HUDEP-2 (cell line): Measurements from ENCODE around the gene BMPER.
A peak's percentile ranks its signal among the peaks of the same experiment; 100 is the strongest.

Source experiments
- DNase-seq, 76 experiments: peaks; one replicate each; lab custom pipeline; 2025; ENCODE audit not compliant: unreplicated experiment in 76 of 76; lab: John Stamatoyannopoulos, UW

Gene BMPER

DNA sequence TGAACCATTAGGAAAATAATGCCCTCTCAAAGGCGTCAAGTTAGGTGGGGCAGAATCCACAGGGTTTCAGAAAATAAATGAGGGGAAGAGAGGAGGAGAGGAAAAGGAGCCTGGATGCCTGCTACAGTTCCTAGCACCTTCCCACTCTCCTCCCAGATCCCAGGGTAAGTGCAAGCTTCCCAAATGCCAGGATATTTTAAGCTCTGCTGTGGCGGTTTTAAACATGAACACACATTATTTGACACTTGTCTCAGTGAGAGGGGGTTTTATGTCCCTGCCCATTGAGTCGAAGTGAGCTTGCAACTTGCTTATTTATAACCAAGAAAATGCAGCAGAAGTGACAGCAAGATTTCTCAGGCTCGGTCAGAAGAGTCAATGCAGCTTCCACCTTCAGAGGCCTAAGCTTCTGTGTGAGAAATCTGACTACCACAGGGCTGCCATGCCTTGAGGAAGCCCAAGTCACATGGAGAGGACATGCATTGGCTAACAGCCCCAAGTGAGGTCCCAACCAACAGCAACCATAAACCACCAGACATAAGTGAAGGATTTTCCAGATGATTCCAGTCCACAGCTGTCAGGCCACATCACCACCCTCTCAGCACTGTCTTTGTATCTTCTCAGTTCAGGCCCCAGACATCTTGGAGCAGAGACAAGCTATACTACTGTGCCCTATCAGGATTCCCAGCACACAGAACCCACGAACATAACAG lies 17.9 kb upstream of the BMPER start:
- no peak for DNase-seq

DNA sequence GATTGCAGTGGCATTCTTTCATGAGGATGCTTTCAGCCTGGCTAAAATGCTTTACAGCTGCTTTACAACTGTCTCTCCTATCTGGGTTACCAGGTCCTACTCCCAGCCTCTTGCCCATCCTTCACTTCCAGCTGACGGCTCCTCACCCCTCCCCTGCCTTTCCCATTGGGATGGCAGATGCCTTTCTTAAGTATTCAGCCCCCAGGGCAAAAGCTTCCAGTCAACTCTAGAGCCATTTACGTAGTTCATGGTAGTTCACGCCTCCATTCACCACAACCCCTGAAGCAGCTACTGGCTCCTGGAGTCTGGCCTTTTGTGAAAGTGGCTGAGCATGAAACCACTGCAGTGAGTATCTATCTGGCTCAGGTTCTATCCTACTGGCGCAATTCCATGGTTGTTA lies 17.2 kb upstream of the BMPER start:
- no peak for DNase-seq

DNA sequence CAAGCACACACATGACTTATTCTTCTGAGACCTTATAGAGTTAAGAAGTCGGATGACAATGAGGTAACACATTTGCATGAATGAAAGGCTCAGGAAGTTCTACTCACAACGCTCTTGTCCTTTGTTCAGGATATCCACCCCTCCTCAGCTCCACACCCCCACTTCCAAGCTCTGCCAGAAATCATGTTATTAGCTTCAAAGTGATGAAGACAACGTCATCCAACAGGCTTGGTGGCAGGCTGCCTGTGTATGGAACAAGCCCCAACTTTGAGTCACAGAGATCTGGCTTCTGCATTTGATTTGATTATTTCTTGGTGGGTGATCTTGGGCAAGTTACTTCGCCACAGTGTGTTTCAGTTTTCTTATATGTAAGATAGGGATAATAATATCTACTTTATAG lies 12.4 kb upstream of the BMPER start:
- DNase-seq, result no peak

DNA sequence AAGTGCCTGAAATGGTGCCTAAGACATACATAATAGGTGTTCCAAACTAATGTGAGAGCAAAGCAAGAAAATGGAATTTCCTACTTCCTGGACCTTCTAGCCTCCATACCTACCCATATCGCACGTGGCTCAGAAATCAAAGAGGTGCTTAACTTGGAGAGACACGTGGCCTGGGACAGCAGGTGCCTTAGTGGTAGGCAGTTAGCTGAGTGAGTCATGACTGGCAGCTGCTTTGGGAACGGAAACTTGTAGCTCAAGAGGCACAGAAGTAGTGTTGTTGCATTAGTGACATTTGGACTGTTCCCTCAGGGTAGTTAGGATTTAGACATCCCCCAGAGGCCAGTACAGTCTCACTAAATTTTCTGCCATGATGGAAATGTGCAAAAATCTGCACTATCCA lies 12.0 kb upstream of the BMPER start:
- DNase-seq, result no peak

DNA sequence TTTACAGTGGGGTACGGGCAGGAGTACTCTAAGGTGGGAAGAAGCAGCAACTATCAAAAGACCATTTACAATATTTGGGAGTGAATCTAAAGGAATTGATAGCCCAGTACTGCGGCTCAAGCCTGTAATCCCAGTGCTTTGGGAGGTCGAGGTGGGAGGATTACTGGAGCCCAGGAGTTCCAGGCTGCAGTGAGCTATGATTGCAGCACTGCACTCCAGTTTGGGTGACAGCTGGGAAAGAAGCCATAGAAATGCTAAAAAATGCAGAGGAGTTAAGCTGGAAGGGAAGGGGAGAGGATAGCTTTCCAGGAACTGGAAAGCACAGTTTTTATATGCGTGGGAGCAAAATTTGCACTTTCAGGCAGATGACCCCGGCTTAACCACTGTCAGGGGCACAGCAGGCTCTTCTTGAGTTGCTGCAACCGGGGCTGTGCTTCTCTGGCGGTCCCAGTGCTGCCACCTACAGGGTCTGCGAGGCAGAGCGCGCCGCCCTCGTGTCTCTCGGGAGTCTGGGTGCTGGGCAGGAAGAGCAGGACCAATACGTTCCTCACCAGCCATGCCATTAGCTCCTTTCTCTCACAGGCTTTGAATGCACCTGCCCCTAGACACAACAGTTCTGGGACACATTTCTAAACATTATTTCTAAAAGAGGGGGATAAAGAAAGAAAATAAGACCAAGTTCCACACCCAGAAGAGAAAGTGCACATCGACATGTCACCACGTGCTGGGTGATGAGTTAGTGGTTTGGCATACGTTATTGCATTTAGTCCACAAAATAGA lies 10.1 kb upstream of the BMPER start:
- DNase-seq, result peak in 63 of 76 experiments; percentile 1 to 75 (median 46)

DNA sequence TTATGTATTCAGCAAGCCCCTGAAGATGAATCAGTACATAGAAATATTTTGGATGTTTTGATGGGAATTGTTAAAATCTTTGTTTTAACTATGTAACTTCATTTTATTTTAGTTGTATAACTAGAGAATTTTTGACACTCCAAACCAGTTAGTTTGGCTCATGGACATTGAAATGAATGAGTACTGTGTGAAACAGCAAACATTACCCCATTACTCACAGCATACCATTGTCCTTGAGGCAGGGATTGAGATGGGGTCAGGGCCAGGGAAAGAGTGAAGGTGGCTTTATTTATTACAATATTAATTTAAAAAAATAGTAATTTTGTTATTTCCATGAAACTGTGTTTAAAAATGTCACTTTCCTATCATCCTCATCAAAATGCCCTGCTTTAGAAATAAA lies 4.8 kb upstream of the BMPER start:
- no peak for DNase-seq

DNA sequence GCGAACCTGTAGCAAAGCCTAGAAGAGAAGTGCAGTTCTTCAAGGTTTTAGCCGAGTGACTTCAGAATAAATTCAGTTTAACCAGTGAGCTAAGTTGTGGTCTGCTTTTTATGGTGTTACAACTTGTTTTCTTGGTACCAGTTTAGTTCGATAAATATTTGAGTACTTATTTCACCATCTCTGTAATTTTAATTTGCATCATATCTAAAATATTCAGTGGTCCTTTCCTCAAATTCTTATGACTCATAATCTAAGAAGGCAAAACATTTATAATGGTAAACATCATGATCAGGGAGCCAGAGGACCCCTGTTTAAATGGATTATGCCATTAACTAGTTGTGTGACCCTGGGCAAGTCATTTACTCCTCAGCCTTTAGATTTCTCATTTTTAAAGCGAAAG lies 4.1 kb upstream of the BMPER start:
- no peak for DNase-seq

DNA sequence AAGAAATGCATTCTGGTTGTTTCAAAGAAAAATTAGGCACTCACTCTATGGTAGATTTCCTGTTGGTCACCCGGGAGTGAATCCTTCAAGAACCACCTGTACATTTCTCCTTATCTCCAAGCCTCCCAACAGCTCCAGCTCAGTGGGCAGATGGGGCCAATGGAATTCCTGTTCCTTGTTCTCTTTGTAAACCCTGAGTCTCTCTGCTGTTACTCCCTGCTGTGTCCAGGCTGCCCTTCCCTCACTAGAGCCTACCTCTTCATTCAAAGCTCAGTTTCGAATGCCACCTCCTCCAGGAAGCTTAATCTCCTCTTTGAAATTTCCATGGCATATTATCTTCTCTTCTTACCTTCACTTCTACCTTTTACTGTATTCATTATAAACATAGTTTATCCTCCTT lies 3.5 kb upstream of the BMPER start:
- no peak for DNase-seq

DNA sequence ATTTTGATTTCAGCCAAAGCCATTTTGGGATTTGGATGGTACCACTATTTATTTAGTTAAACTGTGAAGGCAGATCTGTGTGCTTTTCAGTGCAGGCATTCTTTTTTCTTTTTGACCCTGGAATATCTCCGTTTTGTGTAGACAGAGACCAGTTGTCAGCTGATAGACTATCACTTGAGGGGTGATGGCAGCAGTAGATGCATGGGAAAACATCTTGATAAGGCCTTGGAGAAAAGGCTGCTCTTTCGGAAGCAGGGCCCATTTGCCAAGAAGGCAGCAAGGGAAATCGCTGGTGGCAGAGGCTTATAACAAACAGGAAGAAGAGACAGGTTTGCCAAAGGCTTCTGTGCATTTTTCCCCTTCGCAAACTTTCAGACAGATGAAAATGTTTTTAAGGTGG lies 2.6 kb upstream of the BMPER start:
- DNase-seq, result no peak

DNA sequence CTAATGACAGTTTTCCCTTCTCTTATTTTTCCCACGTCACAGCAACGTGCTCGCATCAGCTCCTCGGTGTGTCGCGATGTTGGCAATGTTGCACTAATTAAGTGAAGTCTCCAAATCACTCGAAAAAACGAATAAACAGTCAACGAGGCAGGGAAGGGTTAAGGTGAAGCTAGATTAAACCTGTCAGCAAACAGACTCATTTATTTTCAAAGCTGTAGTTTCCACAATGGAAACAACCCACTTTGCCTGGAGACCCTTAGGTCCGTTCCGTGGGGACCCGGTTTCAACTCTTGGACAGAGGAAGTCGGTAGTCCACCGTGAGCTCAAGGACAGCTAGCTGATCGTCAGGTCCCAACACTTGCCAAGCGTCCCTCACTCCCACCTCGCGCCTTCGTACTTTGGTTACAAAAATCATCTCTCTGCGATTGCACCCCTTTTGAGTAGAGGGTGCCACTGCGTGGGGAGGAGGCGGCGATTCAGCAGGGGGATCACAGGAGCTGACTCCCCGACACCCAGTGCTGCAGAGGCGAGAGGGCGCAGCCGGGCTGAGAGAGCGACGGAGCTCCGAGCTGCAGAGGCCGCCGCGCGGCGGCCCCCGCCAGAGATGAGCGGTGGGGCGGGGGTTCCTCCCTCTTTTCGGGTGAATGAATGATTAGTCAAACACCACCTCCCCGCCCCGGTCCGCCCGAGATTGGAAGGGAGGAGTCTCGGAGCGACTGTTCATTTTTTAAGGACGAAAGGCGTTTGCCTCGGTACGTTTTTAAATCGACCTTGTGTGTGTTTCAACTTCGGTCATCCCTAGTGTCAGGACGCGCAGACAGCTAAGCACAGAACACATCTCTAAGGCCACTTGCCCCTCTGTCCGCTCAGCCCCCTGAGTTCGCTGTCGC lies 1.3 kb upstream of the BMPER start:
- no peak for DNase-seq

DNA sequence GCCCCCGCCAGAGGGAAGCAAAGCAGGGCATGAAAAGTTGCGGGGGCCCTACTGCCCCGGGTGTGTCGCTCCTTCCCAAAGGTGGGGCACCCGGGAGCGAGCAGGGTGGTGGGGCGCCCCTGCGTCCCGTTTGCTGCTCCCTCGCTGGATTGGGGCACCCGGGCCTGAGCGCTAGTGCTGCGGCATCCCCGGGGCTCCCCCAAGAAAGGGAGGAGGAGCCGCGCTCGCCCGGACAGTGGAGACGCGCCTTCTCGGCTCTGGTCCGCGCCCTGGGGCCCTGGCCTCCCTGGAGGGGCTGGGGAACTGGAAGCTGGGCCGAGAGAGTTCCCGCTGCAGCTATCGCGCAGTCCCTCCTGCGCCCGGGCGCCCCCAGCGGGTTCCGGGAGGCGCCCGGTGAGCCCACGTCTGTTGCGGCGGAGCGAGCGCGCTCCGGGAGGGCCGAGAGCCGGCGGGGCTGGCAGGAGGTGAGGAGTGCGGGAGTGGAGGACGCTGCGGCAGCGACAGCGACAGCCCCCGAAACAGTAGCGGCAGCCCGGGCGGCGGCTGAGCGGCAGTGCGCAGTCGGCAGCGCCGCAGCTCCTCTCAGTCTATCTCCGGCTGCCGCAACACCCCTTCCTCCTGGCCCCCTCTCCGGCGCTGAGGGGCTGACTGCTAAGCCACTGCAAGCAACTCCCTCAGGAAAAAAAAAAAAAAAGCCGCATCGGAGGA lies 504 bp upstream of the BMPER start:
- DNase-seq, result no peak

DNA sequence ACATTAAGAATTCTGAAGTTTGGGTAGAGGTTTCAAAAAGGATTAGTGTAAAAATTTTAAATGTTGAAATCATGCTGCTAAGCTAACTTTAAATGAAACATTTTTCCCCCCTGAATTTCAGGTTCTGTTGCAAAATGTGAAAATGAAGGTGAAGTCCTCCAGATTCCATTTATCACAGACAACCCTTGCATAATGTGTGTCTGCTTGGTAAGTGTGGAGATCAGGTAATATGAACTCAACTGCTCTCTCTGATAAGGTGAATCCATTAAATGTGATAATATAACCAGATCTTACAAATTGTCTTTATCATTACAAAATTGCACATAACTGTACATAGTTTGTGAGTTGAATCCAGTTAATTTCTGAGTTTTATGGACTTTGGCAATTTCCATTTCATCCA lies 1.4 kb downstream of the BMPER start:
- DNase-seq, result no peak

DNA sequence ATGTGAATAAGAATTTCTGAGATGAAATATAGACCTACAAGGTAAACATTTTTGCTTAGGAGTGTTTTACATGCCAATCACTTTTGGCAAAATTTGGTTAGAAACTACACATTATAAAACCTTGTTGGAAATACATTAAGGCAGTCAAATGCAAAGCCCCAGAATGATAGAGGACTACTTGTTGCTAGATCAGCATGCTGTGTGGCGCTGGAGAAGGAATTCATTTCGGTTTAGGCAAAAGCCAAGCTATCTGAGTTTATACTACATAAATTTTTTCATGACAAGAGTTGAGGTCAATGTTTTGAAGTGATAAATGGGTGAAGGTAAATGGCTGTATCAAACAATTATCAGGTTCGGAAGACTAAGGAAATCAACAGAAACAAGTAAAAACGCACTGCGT lies 2.3 kb downstream of the BMPER start:
- DNase-seq, result no peak

DNA sequence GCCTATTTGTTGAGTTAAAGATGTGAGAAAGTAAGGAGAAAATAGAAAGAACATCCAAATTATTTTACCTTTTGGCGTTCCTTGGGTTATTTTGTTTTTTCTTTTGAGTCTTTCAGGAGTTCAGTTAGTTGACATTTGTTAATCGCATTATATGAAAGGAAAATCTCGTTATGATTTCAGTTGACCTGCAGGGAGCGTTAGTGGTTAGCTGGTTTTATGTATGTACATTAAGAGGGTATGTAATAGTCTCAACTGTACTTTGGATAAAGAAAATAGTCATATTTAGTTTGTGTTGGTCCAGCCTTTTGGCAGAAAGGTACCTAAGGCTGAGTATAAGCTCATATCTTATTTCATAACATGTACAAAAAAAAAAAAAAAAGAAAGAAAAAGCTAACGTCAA lies 4.0 kb downstream of the BMPER start:
- DNase-seq, result no peak

DNA sequence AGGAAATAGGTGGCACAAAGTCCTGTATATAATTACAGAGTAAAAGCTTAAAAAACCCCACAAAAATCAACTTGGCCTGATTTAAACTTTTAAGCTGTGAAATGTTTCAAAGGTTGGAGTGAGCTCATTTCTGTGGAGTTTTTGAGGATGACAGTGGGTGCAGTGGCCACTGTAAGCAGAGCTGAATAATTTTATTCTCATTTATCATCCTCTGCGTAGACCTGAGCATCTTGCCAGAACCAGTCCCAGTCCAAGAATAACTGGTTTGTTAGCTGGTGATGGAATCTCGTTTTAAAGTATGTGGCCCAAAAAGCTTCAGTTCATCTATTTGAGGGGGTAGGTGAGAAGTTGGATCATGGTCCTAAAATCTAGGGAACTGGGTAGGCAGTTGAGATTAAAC lies 4.4 kb downstream of the BMPER start:
- DNase-seq, result no peak

DNA sequence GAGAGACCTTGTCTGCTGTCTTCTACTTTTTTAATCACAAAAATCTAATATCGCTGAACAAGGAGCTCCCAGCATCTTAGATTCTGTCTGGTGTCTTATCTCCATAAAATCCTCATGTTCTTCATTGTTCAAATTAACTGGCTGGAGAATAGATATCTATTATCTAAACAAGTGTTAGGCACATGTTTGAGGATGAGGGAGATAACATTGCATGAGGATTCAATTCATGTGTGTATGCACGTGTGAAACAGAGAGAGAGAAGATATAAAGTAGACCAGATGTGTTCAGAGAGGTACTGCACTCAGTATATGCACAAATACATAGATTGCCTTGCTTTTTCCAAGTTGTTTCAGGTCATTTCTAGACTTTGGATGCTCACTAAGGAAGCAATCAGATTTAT lies 5.4 kb downstream of the BMPER start:
- DNase-seq, result no peak

DNA sequence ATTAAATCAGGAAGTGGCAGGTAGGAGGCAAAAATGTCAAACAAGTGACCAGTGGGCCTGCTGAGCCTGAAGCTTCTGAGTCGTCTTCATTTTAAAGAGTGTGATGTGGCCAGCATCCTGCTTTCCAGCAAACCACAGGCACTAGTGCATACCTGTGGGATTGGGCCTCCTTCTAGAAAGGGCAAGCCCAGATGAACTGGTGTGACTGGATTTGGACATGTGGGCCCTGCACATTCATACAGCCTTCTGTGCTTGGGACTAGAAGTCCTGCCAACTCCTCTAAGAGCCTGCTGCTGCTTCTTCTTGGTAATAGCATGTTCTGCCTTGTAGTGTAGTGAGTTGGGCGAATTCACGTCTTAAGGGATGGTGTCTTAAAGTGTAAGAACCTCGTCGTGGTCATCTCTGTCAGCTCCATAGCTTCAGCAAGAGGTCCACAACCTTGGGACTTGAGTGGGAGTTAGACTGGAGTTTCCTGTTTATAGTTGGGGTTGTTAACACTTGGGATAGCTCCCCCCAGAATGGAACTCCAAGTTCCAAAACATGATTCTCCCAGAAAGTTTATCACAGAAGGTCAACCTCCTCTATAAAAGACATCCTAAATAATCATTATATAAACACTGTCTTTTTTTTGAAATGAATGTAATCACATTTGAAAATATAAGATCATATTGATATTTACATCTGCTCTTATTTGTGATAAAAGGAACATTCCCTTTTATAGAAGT lies 11.2 kb downstream of the BMPER start:
- DNase-seq, result no peak

DNA sequence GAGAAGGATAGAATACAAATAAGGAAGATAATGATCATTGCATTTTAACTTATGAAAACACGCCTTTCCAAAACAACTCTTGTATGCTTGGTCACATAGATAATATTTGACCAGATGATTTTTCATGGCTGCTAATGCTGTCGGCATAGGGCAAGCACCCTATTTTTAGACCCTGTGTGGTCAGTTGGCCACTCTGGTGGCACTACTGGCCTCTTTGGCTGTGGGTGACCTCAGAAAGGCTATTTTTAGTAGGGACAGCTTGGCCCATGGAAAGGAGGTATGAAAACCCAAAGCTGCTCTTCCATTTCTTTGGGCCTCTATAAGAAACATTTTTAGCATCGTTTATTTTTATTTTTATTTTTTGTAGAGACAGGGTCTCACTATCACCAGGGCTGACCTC lies 12.3 kb downstream of the BMPER start:
- DNase-seq, result no peak

DNA sequence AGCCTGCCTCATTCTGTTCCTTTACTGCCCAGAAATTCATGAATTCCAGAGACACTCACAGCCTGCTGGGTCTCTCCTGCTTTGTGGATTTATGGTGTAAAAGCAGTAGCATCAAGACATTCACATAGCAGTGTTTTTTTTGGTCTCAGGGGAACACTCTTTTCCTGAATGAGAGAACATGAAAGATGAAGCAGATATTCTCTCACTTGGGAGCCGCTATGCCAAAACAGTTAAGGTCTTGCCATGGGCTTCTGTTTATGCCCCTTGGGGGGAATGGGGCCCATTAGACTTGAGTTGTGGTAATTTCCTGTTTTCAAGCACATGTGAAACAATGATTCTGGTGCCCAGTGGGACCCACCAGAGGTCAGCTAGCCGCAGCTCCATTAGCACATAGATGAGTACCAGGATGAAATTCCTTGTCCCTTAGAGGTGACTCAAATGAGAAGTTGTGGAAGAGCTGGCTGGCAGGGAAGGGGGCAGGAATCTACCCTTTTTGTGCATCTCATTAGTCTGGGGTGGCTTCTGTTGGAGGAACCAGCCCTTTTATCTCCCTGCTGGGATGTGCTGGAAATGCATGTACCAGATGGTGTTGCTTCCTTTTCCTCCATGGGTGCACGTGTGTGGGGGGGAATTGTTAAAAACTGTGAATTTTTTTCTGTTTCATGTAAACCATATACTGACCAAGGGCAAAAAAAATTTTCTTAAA lies 13.3 kb downstream of the BMPER start:
- no peak for DNase-seq

DNA sequence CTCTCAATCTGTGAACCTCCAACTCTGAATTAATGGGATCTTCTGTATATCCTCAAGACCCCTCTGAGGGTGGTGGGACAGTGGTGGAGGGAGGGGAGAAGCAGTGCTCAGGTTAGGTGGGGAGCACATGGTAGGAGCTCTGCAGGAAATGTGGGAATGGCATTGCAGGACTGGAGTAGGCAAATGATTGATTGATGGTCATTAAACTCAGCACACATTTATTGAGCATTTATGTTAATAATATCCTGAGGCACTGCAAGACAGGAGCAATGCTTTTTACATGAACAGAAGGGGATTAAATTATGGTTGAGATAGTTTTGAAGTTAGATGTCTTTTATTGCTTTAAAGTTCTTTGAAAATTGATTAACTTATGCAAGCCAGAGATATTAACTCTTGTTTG lies 14.1 kb downstream of the BMPER start:
- no peak for DNase-seq
